IMR-90 (cell line): ENCODE measurements around the gene SKIL.

ENCODE experiments used
- MAZ ChIP-seq: IDR thresholded peaks from 2 replicates; pipeline ENCODE4 v1.6.1; 2012; ENCODE audit warnings: low read depth, mild to moderate bottlenecking, low read length, improper control_type of control experiment, moderate library complexity, borderline replicate concordance
- POLR2A ChIP-seq: IDR thresholded peaks from 2 replicates; pipeline ENCODE4 v1.6.1; 2012; ENCODE audit warnings: mild to moderate bottlenecking, low read depth, low read length
- TF ChIP-seq, protein P1 (sequence below): conservative IDR thresholded peaks from 2 replicates; pipeline ENCODE4 v1.5.1; 2012; ENCODE audit warnings: mild to moderate bottlenecking, low read depth, low read length, improper control_type of control experiment

GRCh38 chr3:170440344-170440743 is 82.8 kb downstream of the SKIL start:
- TF ChIP-seq POLR2A (no peak), MAZ (no peak)
- TF ChIP-seq, protein P1, sequence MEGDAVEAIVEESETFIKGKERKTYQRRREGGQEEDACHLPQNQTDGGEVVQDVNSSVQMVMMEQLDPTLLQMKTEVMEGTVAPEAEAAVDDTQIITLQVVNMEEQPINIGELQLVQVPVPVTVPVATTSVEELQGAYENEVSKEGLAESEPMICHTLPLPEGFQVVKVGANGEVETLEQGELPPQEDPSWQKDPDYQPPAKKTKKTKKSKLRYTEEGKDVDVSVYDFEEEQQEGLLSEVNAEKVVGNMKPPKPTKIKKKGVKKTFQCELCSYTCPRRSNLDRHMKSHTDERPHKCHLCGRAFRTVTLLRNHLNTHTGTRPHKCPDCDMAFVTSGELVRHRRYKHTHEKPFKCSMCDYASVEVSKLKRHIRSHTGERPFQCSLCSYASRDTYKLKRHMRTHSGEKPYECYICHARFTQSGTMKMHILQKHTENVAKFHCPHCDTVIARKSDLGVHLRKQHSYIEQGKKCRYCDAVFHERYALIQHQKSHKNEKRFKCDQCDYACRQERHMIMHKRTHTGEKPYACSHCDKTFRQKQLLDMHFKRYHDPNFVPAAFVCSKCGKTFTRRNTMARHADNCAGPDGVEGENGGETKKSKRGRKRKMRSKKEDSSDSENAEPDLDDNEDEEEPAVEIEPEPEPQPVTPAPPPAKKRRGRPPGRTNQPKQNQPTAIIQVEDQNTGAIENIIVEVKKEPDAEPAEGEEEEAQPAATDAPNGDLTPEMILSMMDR: no peak
